ENCODE results near the gene ABTB1.

GRCh38 chr3:127677541-127678314, 5.0 kb downstream of the ABTB1 start:
- TF ChIP-seq CTCF (IDR thresholded peaks at IDR 0.05) = no peak
- no peak for TF ChIP-seq POLR2A (IDR thresholded peaks at IDR 0.05)

Measured in ovary (tissue), 3 donors.